IPS-NIHi7 (cell line): ENCODE measurements around the gene DMGDH.

Source experiments
- DNase-seq: peaks from one replicate; pipeline ENCODE4 v3.0.0; 2012; ENCODE audit warnings: mixed read lengths; ENCODE audit errors: extremely low spot score

Gene DMGDH

GRCh38 chr5:79070350-79070667 is 835 bp upstream of the DMGDH start:
- DNase-seq: peak; percentile 17

DNA sequence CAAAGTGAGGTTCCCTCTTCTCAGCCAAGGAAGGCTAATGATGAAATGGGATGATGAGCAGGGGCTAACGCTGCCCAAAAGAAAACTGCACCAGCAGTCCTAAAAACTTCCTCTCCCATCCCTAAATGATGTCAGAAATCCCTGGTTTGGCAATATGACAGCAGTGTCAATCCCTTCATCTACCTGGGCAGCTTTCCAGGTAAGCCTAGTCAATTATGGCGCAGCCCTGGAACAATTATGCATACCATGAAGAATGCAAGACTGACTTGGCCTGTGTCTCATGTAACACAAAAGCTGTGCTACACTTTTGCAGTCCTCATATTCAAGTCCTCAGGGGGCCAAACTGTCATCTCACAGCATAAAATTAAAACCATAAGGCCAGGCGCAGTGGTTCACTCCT is 7.0 kb downstream of the DMGDH start:
- DNase-seq: no peak

- DNase-seq: no peak
Measured at GRCh38 chr5:79059674-79060073, 9.8 kb downstream of the DMGDH start.

DNA sequence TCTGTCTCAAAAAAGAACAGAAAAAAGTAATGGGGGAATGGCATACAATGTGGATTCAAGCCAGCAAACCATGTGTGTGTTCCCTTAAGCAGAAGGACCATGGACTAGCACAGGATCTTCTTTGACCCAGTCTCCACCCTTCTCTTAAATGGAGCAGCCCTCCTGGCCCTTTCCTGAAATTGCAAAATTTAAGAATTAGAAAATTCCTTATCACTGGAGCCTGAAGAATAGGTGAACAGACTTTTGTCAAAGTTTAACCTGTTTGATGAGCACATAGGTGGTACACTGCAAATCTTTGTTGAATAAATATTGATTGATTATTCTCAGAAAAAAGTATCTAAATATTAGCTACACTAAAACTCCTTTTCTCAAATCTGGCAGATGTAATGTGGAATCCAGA is 12.6 kb downstream of the DMGDH start:
- DNase-seq: no peak

GRCh38 chr5:79055017-79055416 is 14.5 kb downstream of the DMGDH start:
- DNase-seq: no peak

GRCh38 chr5:79053321-79053720 is 16.2 kb downstream of the DMGDH start:
- no peak for DNase-seq

- no peak for DNase-seq
Measured at GRCh38 chr5:79050498-79050897, 19.0 kb downstream of the DMGDH start.

- no peak for DNase-seq
Measured at GRCh38 chr5:79048437-79048836, 21.0 kb downstream of the DMGDH start.

GRCh38 chr5:79047199-79047598 is 22.3 kb downstream of the DMGDH start:
- no peak for DNase-seq

DNA sequence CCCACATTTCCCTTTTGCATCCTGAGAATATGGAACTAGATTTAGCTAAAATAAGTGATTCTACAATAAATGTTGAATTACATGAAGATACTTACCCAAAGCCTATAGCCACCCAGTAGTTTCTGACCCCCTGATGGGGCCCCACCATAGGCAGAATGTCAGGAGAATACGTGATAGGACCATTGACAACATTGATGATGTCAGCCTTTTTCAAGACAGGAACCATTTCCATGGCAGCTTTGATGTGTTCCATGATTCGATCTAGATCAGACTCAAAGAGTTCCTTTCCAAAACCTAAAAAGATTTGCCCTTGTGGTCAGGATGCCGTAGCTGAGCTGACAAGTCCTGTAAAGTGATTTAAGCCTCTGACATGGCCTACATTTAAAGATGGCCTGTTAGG is 27.3 kb downstream of the DMGDH start:
- no peak for DNase-seq

DNA sequence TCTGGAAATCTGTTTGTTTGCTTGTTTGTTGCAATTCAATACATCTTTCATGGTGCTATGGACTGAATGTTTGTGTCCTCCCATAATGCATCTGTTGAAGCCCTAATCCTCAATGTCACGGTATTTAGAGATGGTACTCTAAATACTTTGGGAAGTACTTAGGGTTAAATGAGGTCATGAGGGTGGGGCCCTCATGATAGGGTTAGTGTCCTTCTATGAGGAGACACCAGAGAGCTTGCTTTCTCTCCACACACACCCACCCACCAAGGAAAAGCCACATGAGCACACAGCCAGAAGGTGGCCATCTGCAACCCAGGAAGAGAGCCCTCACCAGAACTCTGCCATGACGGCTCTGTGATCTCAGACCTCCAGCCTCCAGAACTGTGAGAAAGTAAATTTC is 32.7 kb downstream of the DMGDH start:
- no peak for DNase-seq

- DNase-seq: no peak
Measured at GRCh38 chr5:79035237-79035636, 34.2 kb downstream of the DMGDH start.

GRCh38 chr5:79032782-79033181 is 36.7 kb downstream of the DMGDH start:
- DNase-seq: no peak

DNA sequence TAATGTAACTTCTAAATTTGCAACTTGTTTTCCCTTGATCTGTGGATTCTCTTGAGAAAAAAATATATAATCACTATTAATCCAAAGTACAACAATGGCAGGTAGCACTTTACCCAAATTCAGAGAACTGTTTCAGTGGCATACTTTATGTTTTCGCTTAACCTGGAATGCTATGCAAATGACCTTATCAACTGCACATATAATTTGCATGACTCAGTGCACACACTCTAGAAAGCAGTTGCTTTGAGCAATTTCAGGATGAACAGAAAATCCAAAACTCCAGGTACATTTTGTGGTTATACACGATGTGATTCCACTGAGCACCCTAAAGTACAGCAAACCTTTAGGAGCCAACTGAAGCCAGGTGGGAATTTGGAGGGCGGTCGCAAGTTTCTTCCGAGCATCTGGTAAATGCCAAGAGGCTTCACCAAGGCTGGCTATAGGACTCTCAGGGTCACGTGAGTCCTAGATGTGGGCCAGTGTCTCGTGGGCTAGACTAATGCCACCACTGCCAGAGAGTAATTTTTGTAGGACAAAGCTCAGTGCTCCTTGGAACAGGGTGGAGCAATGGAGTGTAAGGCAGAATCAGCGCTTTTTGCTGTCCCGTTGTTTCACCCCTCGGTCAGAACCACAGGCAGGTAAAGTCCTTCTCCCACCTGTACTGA is 37.3 kb downstream of the DMGDH start:
- DNase-seq: no peak

DNA sequence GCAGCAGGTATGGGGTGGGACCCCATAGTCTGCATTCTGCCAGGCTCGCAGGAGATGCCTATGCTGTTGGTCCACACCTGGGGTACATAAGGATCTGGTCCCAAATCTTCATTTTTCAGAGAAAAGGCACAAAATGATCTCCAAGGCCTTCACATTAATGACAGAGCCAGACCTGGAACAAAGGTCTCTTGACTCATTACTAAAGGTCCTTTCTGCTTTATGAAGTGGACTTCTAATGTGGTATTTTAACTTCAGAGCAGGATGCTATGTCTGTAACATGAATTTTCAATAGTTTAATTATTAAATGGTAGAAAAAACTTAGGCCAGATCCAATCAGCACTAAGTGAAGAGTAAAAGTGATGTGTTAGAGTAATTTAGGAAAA is 38.0 kb downstream of the DMGDH start:
- no peak for DNase-seq

DNA sequence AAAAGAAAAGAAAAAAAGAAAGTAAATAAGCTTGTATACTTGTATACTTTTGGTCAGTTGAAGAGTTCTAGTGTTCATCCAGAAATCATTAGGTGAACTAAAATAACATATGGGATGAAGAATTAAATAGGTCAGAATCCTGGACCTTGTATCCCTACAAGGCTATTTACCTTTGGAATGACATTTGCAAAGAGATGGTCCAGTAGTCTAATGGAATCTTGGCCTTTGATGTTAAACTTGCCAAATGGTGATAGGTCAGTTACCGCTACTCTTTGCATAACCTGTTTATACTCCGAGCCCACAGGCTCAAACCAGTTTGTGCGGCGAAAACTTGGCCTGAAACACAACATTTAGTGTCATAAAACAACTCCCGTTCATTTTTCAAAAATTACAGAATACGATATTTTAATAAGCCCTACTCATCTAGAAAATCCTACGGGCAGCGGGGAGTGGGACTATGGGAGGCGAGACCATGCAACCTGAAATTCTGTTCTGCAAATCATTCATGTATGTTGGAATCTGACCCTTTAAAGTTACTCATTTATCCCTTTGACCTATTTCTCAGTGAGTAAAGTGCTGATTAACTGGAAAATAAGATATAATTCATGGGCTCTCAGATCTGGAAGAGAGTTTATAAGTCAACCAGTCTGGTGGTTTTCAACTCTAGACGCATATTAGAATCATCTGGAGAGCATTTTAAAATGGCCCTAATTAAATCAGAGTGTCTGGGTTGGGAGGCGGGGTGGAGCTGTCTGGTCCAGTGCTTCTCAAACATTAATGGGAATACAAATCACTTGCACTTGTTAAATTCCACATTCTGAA is 38.6 kb downstream of the DMGDH start:
- no peak for DNase-seq

- peak; percentile 80 for DNase-seq
Measured at GRCh38 chr5:79025054-79025472, 44.4 kb downstream of the DMGDH start.

DNA sequence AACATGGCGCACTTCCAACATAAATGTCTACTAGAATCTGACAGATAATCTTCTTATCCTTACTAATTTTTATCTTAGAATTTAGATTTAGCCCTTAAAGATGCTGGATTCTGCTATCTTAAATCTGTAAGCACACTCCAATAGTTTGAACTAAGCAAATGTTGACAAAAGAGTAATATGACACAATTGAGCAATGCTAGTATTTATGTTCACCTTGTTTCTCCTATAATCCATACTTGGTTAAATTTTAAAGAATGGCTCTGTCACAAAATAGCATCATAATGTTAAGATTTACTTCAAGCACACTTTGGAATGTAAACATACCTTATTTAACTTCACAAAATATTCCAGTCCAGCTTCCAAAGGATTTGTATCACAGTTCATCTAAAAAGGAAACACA is 45.5 kb downstream of the DMGDH start:
- no peak for DNase-seq

DNA sequence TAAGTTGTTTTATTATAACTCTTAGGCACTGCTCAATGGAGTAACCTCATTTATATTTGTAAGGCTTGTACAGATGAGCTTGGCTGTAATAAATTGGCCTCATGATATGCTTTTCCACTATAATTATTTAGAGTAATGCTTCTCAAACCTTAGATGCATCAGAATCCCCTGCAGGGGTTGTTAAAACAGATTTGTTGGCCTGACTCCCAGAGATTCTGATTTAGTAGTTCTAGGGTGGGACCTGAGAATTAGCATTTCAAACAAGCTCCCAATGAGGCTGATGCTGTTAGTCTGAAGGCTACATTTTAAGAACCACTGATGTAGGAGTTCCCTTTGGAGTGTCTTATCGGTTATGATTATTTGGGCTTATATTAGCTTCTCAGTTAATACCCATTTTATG is 46.1 kb downstream of the DMGDH start:
- no peak for DNase-seq

DNA sequence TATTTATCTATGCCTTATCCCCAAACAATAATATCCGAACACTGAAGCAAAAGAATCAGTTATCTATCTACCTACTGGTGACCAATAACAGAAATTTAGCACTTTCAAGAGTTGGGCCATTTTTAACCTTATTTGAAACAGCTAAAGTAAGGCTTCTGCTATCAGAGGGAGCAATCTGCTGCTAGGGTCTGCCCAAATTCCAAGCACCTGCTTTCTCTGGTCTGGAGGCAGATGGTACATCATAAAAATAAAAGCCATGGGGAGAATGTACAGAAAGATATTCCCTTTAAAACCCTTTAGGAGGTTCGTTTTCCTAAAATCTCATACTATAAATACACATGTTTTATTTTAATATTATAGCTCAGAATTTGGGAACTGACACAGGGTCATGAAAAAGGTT is 46.7 kb downstream of the DMGDH start:
- DNase-seq: no peak

GRCh38 chr5:79021753-79022152 is 47.7 kb downstream of the DMGDH start:
- DNase-seq: no peak

DNA sequence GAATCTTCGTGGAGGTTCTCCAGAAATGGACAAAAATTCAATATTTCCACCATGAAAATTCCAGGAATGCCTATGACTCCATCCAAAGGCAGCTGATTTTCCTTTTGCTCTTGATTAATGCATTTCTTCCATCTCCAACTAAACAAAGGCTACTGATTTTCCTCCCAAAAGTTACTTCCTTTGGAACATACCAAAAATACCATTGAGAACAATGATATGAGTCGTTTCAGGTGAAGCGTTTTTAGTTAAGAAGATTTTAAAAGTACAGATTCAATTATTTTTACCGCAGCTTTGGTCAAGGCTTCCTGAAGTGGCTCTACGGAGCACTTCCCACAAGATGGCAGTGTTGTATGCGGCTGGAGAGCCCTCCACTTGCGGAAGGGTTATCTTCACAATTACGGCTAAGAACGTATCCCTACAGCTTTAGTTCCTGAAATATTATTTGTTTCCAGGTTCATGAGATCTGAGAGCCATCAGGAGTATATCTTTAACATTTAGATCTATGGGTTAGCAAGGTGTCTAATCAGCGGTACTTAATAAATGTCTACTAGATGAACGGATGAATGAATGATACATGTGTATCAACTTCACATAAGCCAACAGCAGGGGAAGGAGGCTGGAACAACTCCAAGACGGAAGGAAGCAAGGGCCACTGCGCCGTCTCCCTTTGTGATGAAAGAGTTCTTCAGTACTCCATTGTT is 48.5 kb downstream of the DMGDH start:
- DNase-seq: peak; percentile 66

GRCh38 chr5:79014631-79015030 is 54.8 kb downstream of the DMGDH start:
- no peak for DNase-seq
